DMS153 treated with DMSO at 0.1 percent for 48 hours (cell line): ENCODE measurements around the gene MARCHF3.
"Not testable (repeated sequence)": the region's sequence is repeated elsewhere in the genome, so short reads cannot be mapped to it uniquely, and the experiment has no call there.

Source experiments
- DNase-seq: peaks from one replicate; lab custom pipeline; 2025; ENCODE audit not compliant: unreplicated experiment; lab: John Stamatoyannopoulos, UW

Gene MARCHF3

DNA sequence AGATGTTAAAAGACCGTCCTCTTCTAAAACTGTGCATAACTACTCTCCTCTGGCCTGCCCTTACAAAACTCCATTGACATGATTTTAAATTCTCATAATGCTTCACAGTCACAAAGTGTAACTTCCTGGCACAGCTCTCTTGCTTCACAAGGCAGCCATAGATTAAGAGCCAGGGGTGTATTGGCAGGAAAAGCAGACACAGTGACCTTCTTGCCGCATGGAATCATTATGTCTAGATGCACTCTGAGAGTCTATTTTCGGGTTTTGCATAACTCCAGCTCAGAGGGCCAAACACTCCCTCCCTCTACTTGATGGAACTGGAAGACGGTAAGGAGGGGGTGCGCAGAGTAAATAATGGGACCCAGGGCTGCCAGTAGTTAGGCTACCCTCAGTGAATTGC, 110.1 kb downstream of the MARCHF3 start:
- DNase-seq: no peak

- DNase-seq: no peak
Observed at GRCh38 chr5:126919566-126919965, 110.8 kb downstream of the MARCHF3 start.

GRCh38 chr5:126918615-126918957, 111.8 kb downstream of the MARCHF3 start:
- DNase-seq: no peak

- peak; percentile 56 for DNase-seq
Observed at GRCh38 chr5:126917918-126918614, 112.3 kb downstream of the MARCHF3 start.

GRCh38 chr5:126915496-126915895, 114.9 kb downstream of the MARCHF3 start:
- DNase-seq: no peak

DNA sequence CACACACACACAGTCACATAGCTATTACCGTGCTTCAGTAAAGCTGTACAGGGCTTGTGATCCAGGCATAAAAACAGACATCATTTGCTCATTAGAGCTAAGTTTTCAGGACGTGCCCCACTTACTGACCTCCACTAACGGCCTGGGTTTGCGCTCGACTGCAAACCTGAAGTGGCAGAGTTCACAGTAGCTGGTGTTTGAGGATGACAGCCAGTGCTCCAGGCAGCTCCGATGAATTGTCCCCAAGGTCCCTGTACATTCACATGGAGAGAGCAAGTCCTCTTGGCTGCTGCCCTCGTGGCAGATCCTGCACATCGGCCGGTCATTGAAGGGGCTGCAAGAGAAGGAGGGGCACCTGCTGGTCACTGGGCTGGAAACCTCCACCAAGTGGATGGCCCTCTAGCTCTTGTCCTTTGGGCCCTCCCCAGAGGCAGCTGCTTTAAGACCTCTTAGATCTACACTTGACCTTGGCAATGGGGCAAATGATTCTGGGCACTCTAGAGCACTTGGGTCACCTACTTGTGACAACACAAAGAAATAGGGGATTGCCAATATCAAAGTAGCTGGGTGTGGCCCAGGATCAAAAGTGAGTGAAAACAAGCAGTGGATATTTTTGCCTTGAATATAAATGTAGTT, 115.4 kb downstream of the MARCHF3 start:
- no peak for DNase-seq

DNA sequence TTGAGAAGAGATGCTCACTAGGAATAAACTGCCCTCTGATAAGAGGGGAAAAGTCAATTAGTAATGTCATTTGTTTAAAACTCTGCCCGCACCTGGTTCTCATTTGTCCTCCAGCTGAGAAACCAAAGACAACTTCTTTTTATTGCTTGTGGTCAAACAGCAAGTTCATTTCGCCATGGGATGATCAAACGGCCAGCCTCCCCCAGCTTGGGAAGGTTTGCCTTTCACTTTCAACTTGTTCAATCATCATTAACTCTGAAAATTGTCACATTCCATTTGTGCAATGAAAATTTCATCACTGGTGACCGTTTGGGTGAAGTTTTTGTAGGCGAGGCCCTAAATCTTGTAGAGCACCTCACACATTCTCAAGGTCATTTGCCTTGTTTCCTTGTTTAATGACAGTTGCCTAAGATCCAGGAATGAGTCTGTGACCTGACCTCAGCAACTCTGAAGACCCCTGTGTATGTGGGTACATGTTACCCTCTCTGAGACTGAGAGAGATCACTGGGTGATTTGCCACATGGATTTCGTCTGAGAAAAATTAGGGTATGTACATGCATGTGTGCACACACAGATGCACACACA, 117.7 kb downstream of the MARCHF3 start:
- DNase-seq: no peak

DNA sequence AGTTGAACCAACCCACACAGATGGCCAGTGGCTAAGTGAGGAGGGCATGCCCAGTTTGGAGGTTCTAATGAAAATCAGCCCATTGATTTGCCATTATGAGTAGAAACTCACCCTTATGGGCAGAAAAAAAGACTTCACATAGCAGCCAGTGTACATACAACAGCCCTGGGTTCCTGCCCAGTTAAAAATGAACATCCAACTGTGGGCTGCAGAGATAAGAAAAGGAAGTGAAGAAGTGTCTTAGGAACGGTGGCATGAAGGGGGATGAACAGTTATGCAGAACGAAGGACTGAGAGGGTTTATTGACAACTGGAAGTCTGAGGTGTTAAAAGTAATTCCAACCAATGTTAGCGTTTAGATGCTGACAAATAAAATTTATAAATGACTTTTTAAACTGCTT, 118.4 kb downstream of the MARCHF3 start:
- no peak for DNase-seq

GRCh38 chr5:126909856-126910255, 120.5 kb downstream of the MARCHF3 start:
- DNase-seq: no peak

DNA sequence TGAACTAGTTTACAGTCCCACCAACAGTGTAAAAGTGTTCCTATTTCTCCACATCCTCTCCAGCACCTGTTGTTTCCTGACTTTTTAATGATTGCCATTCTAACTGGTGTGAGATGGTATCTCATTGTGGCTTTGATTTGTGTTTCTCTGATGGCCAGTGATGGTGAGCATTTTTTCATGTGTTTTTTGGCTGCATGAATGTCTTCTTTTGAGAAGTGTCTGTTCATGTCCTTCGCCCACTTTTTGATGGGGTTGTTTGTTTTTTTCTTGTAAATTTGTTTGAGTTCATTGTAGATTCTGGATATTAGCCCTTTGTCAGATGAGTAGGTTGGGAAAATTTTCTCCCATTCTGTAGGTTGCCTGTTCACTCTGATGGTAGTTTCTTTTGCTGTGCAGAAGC, 126.0 kb downstream of the MARCHF3 start:
- DNase-seq: not testable (repeated sequence)

GRCh38 chr5:126900796-126901195, 129.6 kb downstream of the MARCHF3 start:
- no peak for DNase-seq

DNA sequence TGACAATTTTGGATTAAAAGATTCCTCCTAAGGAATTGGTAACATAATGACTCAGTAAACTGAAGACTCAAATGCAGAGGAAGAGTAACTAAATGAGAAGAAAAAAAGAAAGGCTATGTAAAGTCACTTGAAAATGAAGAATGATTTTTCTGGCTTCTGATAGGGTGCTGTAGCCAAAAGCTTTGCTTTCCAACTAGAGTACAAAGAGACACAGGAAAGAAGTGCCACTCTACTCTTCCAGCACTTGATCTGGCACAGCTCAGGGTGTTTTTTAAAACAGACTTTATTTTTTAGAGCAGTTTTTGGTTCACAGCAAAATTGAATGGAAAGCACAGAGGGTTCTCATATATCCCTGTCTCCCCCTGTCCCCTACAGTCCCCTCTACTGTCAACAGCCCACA, 130.9 kb downstream of the MARCHF3 start:
- DNase-seq: no peak

GRCh38 chr5:126897851-126898630, 132.3 kb downstream of the MARCHF3 start:
- DNase-seq: no peak

GRCh38 chr5:126896170-126896702, 134.1 kb downstream of the MARCHF3 start:
- DNase-seq: no peak

DNA sequence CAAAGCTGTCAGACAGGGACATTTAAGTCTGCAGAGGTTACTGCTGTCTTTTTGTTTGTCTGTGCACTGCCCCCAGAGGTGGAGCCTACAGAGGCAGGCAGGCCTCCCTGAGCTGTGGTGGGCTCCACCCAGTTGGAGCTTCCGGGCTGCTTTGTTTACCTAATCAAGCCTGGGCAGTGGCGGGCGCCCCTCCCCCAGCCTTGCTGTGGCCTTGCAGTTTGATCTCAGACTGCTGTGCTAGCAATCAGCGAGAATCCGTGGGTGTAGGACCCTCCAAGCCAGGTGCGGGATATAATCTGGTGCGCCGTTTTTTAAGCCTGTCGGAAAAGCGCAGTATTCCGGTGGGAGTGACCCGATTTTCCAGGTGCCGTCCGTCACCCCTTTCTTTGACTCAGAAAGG, 134.6 kb downstream of the MARCHF3 start:
- DNase-seq: not testable (repeated sequence)

GRCh38 chr5:126890414-126890813, 139.9 kb downstream of the MARCHF3 start:
- DNase-seq: not testable (repeated sequence)

DNA sequence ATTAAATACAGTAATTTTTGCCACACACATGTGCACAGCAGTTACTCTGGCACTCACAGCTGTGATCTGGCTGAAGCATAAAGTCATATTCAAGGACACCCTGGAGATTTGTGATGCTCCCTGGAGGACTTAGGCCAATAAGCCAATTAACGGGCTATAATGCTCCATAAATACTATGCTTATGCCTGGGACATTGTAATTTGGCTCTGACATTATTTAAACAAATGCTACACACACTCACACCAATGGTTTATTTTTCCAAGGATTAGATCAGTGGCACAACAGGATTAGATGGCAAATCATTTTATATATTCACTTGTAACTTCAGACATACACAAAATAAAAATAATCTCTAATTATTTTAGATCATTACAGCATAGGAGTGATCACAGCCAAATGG, 142.2 kb downstream of the MARCHF3 start:
- no peak for DNase-seq

DNA sequence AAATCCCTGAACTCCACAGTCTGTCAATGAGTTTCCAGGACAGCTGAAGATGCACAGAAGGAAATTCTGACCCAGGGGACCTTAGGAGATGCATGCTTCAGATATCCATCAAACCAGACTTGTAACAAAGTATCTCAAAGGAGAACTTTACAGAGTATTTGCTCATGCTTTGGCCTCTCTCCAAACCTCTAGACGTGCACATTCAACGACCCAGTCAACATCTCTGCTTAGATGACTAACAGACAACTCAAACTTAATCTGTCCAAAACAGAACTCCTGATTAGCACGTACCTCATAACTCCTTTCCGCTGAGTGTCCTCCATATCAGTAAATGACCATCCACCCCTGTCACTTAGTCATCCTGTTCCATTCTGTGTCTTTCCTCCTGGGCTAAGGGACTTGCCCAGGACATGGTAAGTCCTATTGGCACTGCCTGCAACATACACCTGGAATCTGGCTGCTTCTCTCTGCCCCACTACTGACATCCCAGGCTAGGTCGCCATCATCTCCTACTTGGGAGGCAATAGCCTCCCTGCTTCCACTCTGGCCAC, 146.0 kb downstream of the MARCHF3 start:
- no peak for DNase-seq

DNA sequence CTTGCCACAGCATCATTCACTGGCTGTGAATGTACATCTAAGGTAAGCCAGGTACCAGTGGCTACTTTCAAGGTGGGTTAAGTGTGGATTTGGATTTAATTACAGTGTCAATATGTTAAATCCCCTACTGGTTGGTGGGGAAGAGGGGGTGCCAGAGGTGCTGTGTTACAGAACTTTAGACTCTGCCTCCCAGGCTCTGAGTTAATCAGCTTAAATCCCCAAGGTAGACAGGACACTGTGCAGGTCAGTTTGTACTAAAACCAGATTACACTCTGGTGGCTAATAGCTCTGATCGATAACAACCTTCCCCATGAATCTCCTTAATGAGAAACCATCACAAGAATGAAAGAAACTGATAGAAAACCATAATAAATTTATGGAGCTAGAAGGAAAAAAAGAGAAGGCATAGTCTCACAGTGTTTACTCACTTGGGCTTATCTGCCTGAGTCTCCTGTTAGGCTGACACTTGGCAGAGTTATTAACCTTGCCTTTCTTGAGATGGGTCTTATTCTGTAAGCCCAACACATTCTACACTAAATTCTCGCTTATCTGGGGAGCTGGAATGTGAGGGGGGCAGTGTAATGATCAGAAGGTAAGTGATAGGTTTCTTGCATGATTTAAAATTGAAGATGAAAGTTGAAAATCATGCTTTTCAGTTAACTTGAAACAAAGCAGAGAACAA, 146.7 kb downstream of the MARCHF3 start:
- no peak for DNase-seq

DNA sequence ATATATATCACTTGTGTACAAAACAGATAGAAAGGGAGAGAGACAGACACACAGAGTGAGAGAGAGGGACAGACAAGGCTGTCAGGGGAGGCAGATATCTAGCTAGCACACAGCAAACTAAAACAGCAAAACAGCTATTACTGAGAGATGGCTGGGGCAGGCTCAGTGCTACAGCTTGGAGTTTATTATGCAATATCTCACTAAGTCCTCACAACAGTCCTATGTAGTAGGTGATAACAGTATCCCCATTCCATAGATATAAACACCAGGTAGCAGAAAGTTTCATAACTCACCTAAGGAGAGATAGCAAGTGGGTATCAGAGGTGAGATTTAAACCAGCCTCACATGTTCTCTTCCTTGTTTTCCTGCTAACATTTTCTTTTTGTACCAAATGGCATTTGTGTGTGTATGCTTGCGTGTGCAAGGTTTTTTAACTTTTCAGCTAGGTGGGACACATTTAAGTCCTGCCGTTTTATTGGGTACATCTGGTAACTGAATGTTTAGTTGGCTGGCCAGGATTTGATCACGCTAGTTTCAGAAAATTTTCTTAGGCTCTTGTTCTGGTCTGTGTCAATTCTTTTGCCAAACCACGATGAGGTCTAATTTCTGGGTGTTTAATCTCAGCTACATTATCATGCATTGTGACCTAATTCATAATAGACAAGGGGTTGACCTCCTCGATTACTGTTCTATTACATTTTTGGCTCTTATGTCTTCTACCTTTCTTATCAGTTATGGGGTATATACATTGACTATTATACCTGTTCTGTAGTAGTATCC, 148.3 kb downstream of the MARCHF3 start:
- no peak for DNase-seq
